PC-3 (cell line): ENCODE measurements around the gene RELL1. TPM values are rescaled to one million over a fixed set of nuclear protein-coding genes. Genes with fewer than 3 reads are reported as not detected.

Experiments
- ATAC-seq: fragments of 200-7000 bp; cut with Tn5 transposase; 2 replicates; pipeline ENCODE4 v1.9.1; 2020; ENCODE audit warnings: mild to moderate bottlenecking, moderate library complexity
- BruUV-seq: library from RNA; stranded (reverse); fragments of 400-500 nt; replicated peaks from 2 replicates; lab custom pipeline; 2021; lab: Mats Ljungman, UMichigan
- CTCF ChIA-PET: fragments of 300-600 bp; sonication (Branson Sonifier 250); formaldehyde crosslinking; loops from one replicate; lab custom pipeline; 2022; ENCODE audit warnings: antibody characterized with exemption; lab: Charles Lee
- POLR2A ChIA-PET: fragments of 300-600 bp; sonication (Branson Sonifier 250); formaldehyde crosslinking; loops from one replicate; lab custom pipeline; 2022; ENCODE audit warnings: antibody characterized with exemption; ENCODE audit not compliant: unreplicated experiment; lab: Charles Lee
- DNase-seq: peaks from one replicate; pipeline ENCODE4 v3.0.0-alpha.2; 2015
- H2AFZ ChIP-seq: fragments of 300-600 bp; sonication (generic); 2 replicates; pipeline ENCODE4 v1.6.0; 2016; ENCODE audit warnings: antibody characterized with exemption, low read length
- H3F3A ChIP-seq: fragments of 300-600 bp; sonication (generic); one replicate; pipeline ENCODE4 v1.6.0; 2017; ENCODE audit warnings: antibody characterized with exemption, low read length, control low read depth, mild to moderate bottlenecking; ENCODE audit not compliant: unreplicated experiment
- H3K27ac ChIP-seq: fragments of 300-600 bp; sonication (generic); 2 replicates; pipeline ENCODE4 v1.5.1; 2016; ENCODE audit warnings: mild to moderate bottlenecking, low read length
- H3K27me3 ChIP-seq: fragments of 300-600 bp; sonication (generic); 2 replicates; pipeline ENCODE4 v1.6.1; 2016; ENCODE audit warnings: low read length, mixed read lengths
- H3K36me3 ChIP-seq: fragments of 300-600 bp; sonication (generic); 2 replicates; pipeline ENCODE4 v1.6.1; 2016; ENCODE audit warnings: low read depth, mixed run types, low read length, mixed read lengths
- H3K4me1 ChIP-seq: fragments of 300-600 bp; sonication (generic); 2 replicates; pipeline ENCODE4 v1.5.1; 2016; ENCODE audit warnings: low read length; ENCODE audit not compliant: insufficient read depth
- H3K4me2 ChIP-seq: fragments of 300-600 bp; sonication (generic); 2 replicates; pipeline ENCODE4 v1.6.0; 2016; ENCODE audit warnings: low read length
- H3K4me3 ChIP-seq: fragments of 300-600 bp; sonication (generic); 2 replicates; pipeline ENCODE4 v1.5.1; 2016; ENCODE audit warnings: mild to moderate bottlenecking, low read length, mixed read lengths
- H3K79me2 ChIP-seq: fragments of 300-600 bp; sonication (generic); 2 replicates; pipeline ENCODE4 v1.6.1; 2017; ENCODE audit warnings: low read length, mixed read lengths
- H3K9ac ChIP-seq: fragments of 300-600 bp; sonication (generic); 2 replicates; pipeline ENCODE4 v1.6.0; 2016; ENCODE audit warnings: mild to moderate bottlenecking, low read length
- H3K9me2 ChIP-seq: fragments of 300-600 bp; sonication (generic); replicated peaks from 2 replicates; pipeline ENCODE4 v1.6.1; 2016; ENCODE audit warnings: mixed run types, low read length, mixed read lengths
- H3K9me3 ChIP-seq: fragments of 300-600 bp; sonication (generic); 2 replicates; pipeline ENCODE4 v1.6.1; 2016; ENCODE audit warnings: low read length, mixed read lengths
- H4K20me1 ChIP-seq: fragments of 300-600 bp; sonication (generic); 2 replicates; pipeline ENCODE4 v1.6.1; 2016; ENCODE audit warnings: low read length, mixed read lengths
- EZH2 ChIP-seq: fragments of 300-600 bp; sonication (generic); IDR thresholded peaks from one replicate; pipeline ENCODE4 v1.6.1; 2017; ENCODE audit warnings: antibody characterized with exemption, mild to moderate bottlenecking, low read length; ENCODE audit not compliant: unreplicated experiment
- EZH2phosphoT487 ChIP-seq: fragments of 300-600 bp; sonication (generic); IDR thresholded peaks from 2 replicates; pipeline ENCODE4 v1.6.1; 2018; ENCODE audit warnings: mild to moderate bottlenecking, antibody characterized with exemption, low read length, borderline replicate concordance
- intact Hi-C: fragments of 100-400 bp; cut with micrococcal nuclease; formaldehyde crosslinking; loops from 2 replicates; pipeline ENCODE4 v1.9.0; 2023
- total RNA-seq: library from RNA; depleted of rRNA; stranded (reverse); fragments of >200 nt; gene quantifications from 2 replicates; pipeline ENCODE4 v1.2.3, GENCODE V29; 2014
- TF ChIP-seq, protein P1 (sequence below): fragments of 300-600 bp; sonication (generic); conservative IDR thresholded peaks from 2 replicates; pipeline ENCODE4 v1.5.1; 2017; ENCODE audit warnings: antibody characterized with exemption, low read depth, mild to moderate bottlenecking, low read length

RELL1 gene
- total RNA-seq, 1 experiment from 2014 or later = 14.6 TPM

DNA sequence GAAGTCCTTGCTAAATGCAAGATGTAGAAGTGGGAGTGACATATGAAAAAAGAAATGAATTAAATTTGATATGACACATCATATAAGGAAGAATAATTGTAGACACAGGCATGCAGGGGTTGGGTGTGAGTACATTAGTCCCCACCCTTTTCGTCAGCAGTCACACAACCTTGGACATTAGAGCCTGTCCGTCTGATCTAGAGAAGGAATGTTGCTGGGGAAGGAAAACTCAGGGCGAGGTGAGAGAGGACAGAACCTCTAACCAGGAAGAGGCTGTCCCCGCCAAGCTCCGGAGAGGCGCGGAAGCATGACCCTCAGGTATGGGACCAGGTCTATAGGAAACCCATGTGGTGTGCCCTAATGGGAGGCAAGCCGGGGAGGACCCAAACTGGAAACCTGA, 102.1 kb downstream of the RELL1 start:
- CTCF ChIA-PET = no interaction called here
- Histone ChIP-seq H3K79me2 (no peaks in the 10 kb centered on the region), H3K4me3 (no peak overlapping the region), H3K27ac (no peak overlapping the region), H3K4me2 (no peak overlapping the region), H3K36me3 (no peaks in the 10 kb centered on the region), H3K9me3 (no peaks in the 10 kb centered on the region), H3K9me2 (no peaks in the 10 kb centered on the region), H2AFZ (no peak overlapping the region), H3K27me3 (no peaks in the 10 kb centered on the region), H3K9ac (no peak overlapping the region), H3K4me1 (no peaks in the 10 kb centered on the region), H4K20me1 (no peaks in the 10 kb centered on the region), H3F3A (no peaks in the 10 kb centered on the region)
- intact Hi-C loops = no loop called here
- ATAC-seq (no peak), DNase-seq (no peak)
- no TSS peak for BruUV-seq
- POLR2A ChIA-PET = no interaction called here
- TF ChIP-seq EZH2phosphoT487 (no peak), EZH2 (no peak)
- TF ChIP-seq, protein P1, sequence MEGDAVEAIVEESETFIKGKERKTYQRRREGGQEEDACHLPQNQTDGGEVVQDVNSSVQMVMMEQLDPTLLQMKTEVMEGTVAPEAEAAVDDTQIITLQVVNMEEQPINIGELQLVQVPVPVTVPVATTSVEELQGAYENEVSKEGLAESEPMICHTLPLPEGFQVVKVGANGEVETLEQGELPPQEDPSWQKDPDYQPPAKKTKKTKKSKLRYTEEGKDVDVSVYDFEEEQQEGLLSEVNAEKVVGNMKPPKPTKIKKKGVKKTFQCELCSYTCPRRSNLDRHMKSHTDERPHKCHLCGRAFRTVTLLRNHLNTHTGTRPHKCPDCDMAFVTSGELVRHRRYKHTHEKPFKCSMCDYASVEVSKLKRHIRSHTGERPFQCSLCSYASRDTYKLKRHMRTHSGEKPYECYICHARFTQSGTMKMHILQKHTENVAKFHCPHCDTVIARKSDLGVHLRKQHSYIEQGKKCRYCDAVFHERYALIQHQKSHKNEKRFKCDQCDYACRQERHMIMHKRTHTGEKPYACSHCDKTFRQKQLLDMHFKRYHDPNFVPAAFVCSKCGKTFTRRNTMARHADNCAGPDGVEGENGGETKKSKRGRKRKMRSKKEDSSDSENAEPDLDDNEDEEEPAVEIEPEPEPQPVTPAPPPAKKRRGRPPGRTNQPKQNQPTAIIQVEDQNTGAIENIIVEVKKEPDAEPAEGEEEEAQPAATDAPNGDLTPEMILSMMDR = no peak

DNA sequence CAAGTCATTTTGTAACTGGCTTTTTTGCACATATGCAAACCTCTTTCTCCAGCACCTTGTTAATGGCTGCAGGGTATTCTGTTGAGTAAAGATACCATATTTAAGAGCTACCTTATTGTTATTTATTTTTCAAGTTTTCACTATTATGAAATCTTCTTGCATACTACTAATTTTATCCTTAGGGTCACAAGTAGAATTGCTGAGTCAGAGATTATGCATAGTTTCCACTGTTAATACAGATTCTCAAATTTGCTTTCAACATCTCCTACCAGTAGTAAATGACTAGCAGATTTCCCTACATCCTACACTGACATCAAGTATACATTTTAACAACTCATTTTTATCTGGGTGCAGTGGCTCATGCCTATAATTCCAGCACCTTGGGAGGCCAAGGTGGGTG, 112.6 kb downstream of the RELL1 start:
- ChIA-PET CTCF (no interaction called here), POLR2A (no interaction called here)
- no TSS peak for BruUV-seq
- DNase-seq (no peak), ATAC-seq (no peak)
- Histone ChIP-seq H3K36me3 (no peaks in the 10 kb centered on the region), H3K4me2 (no peak overlapping the region), H3K9ac (no peak overlapping the region), H3K4me3 (no peak overlapping the region), H3F3A (no peaks in the 10 kb centered on the region), H4K20me1 (no peaks in the 10 kb centered on the region), H3K9me2 (no peaks in the 10 kb centered on the region), H3K27me3 (no peaks in the 10 kb centered on the region), H3K9me3 (no peaks in the 10 kb centered on the region), H2AFZ (no peak overlapping the region), H3K79me2 (no peaks in the 10 kb centered on the region), H3K27ac (no peak overlapping the region), H3K4me1 (no peaks in the 10 kb centered on the region)
- intact Hi-C loops = no loop called here
- TF ChIP-seq, protein P1 = no peak
- no peak for TF ChIP-seq EZH2phosphoT487
- no peak for TF ChIP-seq EZH2

DNA sequence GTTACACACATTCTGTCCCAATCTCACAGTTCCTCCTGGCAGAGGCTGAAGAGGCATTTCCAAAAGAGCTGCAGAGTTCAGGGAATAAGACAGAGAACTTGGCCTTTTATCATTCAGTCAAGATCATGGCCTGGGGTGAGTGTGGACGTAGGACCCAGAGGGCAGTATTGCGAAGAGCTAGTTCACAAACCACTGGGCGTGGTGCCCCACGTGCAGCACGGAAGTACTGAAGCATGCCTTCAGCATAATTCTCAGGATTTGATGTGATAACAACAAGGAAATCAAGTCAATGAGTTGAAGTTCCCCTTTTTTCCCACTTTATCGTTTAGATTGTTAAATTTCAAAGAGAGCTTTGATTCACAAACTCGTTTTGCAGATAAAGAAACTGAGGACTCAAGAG, 117.7 kb downstream of the RELL1 start:
- Histone ChIP-seq H3K9me3 (no peaks in the 10 kb centered on the region), H3K4me1 (no peaks in the 10 kb centered on the region), H3K4me3 (no peak overlapping the region), H3K79me2 (no peaks in the 10 kb centered on the region), H3K36me3 (no peaks in the 10 kb centered on the region), H4K20me1 (no peaks in the 10 kb centered on the region), H3K9me2 (no peaks in the 10 kb centered on the region), H3K27me3 (no peaks in the 10 kb centered on the region), H2AFZ (no peak overlapping the region), H3K9ac (no peak overlapping the region), H3K4me2 (no peak overlapping the region), H3K27ac (no peak overlapping the region), H3F3A (no peaks in the 10 kb centered on the region)
- no TSS peak for BruUV-seq
- intact Hi-C loops = no loop called here
- ATAC-seq (no peak), DNase-seq (no peak)
- CTCF ChIA-PET = interaction anchor here (0.5 kb wide), 1 partner anchor 233 kb away, joined by 3 read pairs; no protein-coding TSS in a partner anchor
- POLR2A ChIA-PET = no interaction called here
- TF ChIP-seq EZH2 = no peak
